Mucosa of rectum (tissue), 2 donors: ENCODE results near the gene KCNS3.

ENCODE experiments used
- H3K27ac ChIP-seq, 2 donors: one replicate each; pipeline ENCODE4 v1.7.0; 2013; ENCODE audit warnings: inconsistent platforms in 2 of 2, low read depth in 2 of 2, low read length in 2 of 2
- H3K27me3 ChIP-seq, 2 donors: one replicate each; pipeline ENCODE4 v1.7.0; 2013; ENCODE audit warnings: low read length in 2 of 2; ENCODE audit not compliant: control insufficient read depth in 2 of 2, insufficient read depth in 2 of 2
- H3K36me3 ChIP-seq, 2 donors: one replicate each; pipeline ENCODE4 v1.7.0; 2013; ENCODE audit warnings: low read length in 2 of 2; ENCODE audit not compliant: control insufficient read depth in 2 of 2, insufficient read depth in 2 of 2
- H3K4me1 ChIP-seq, 2 donors: one replicate each; pipeline ENCODE4 v1.7.0; 2013; ENCODE audit warnings: low read length in 2 of 2, mild to moderate bottlenecking in 1 of 2; ENCODE audit not compliant: control insufficient read depth in 2 of 2, insufficient read depth in 2 of 2
- H3K4me3 ChIP-seq, 2 donors: one replicate each; pipeline ENCODE4 v1.7.0; 2013; ENCODE audit warnings: low read length in 2 of 2
- H3K9ac ChIP-seq, 2 donors: one replicate each; pipeline ENCODE4 v1.7.0; 2013; ENCODE audit warnings: low read length in 2 of 2, low read depth in 1 of 2, mild to moderate bottlenecking in 1 of 2
- H3K9me3 ChIP-seq, 2 donors: one replicate each; pipeline ENCODE4 v1.7.0; 2013; ENCODE audit warnings: low read length in 2 of 2; ENCODE audit not compliant: control insufficient read depth in 2 of 2
- donor health status: healthy.
- donor health status: Normal muscosa, but diverticular disease.

Gene KCNS3

GRCh38 chr2:17976871-17977746 lies 98.6 kb downstream of the KCNS3 start:
- H3K27me3 ChIP-seq, result no peaks in the 10 kb centered on the region
- peak overlapping the region in 1 of 2 donors; percentile 46 for H3K27ac ChIP-seq
- no peaks in the 10 kb centered on the region for H3K36me3 ChIP-seq
- no peaks in the 10 kb centered on the region for H3K9me3 ChIP-seq
- H3K4me3 ChIP-seq, result no peak overlapping the region
- H3K9ac ChIP-seq, result no peak overlapping the region
- H3K4me1 ChIP-seq, result no peaks in the 10 kb centered on the region

- no peaks in the 10 kb centered on the region for H3K36me3 ChIP-seq
- H3K9me3 ChIP-seq, result no peaks in the 10 kb centered on the region
- H3K4me1 ChIP-seq, result no peaks in the 10 kb centered on the region
- no peaks in the 10 kb centered on the region for H3K27me3 ChIP-seq
- H3K9ac ChIP-seq, result no peak overlapping the region
- H3K4me3 ChIP-seq, result no peak overlapping the region
- no peak overlapping the region for H3K27ac ChIP-seq
Measured at GRCh38 chr2:17979707-17980106, 101.2 kb downstream of the KCNS3 start.

GRCh38 chr2:17981936-17982335 lies 103.5 kb downstream of the KCNS3 start:
- no peak overlapping the region for H3K9ac ChIP-seq
- H3K27ac ChIP-seq, result no peak overlapping the region
- no peak overlapping the region for H3K4me3 ChIP-seq
- no peaks in the 10 kb centered on the region for H3K9me3 ChIP-seq
- H3K4me1 ChIP-seq, result no peaks in the 10 kb centered on the region
- no peaks in the 10 kb centered on the region for H3K36me3 ChIP-seq
- H3K27me3 ChIP-seq, result no peaks in the 10 kb centered on the region
